ENCODE results near the gene MYO7A.

Gene MYO7A

GRCh38 chr11:77173494-77173893 lies 45.4 kb downstream of the MYO7A start:
- H3K4me3 ChIP-seq (ENCODE audit: low read depth, low read length) = no peak overlapping the region
- TF ChIP-seq, protein P1, sequence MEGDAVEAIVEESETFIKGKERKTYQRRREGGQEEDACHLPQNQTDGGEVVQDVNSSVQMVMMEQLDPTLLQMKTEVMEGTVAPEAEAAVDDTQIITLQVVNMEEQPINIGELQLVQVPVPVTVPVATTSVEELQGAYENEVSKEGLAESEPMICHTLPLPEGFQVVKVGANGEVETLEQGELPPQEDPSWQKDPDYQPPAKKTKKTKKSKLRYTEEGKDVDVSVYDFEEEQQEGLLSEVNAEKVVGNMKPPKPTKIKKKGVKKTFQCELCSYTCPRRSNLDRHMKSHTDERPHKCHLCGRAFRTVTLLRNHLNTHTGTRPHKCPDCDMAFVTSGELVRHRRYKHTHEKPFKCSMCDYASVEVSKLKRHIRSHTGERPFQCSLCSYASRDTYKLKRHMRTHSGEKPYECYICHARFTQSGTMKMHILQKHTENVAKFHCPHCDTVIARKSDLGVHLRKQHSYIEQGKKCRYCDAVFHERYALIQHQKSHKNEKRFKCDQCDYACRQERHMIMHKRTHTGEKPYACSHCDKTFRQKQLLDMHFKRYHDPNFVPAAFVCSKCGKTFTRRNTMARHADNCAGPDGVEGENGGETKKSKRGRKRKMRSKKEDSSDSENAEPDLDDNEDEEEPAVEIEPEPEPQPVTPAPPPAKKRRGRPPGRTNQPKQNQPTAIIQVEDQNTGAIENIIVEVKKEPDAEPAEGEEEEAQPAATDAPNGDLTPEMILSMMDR (IDR thresholded peaks at IDR 0.05; ENCODE audit: low read depth, low read length, missing control alignments) = no peak
- in situ Hi-C loops (cut with HindIII; ENCODE audit: low sequenced_read_pairs) = no loop called here
- DNase-seq (ENCODE audit: low read depth) = no peak

- no peak for DNase-seq (ENCODE audit: low read depth)
- TF ChIP-seq, protein P1 (IDR thresholded peaks at IDR 0.05; ENCODE audit: low read depth, low read length, missing control alignments) = no peak
- no peak overlapping the region for H3K4me3 ChIP-seq (ENCODE audit: low read depth, low read length)
- in situ Hi-C loops (cut with HindIII; ENCODE audit: low sequenced_read_pairs) = no loop called here
Measured at GRCh38 chr11:77174559-77174958, 46.5 kb downstream of the MYO7A start.

DNA sequence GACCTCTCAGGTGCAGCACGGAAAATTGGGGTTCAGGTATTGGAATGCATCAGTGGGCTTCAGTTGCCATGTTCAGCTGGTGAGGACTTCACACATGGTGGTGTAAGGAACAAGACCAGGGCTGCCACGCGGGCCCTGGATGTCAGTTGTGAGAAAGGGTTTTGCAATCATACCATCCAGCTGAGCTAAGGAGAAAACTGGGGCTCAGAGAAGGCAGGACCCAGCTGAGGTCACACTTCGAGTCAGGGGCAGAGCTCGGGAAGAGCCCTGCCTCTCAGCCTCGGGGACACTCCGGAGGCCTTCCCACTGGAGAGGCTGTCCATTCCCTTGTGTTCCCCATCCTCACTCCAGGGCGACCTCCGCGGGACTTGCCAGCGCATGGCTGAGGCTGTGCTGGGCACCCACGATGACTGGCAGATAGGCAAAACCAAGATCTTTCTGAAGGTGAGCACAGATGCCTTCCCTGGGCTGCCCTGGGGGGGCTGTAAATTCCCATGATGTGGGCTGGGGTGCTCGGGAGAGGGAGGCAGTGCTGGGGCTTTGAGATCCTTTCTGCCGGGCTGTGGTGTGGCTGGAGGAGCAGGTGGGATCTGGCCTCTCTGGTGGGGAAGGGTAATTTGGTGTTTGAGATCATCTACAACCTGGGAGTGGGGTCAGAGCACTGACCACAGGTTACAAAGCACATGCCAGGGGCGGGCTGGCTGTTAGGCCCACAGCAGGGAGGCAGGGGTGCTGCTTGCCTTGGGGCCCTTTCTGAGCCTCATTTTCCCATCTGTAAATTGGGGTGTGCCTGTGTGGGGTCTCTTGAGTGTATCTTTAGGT lies 47.2 kb downstream of the MYO7A start:
- H3K4me3 ChIP-seq (ENCODE audit: low read depth, low read length) = no peak overlapping the region
- in situ Hi-C loops (cut with HindIII; ENCODE audit: low sequenced_read_pairs) = no loop called here
- DNase-seq (ENCODE audit: low read depth) = no peak
- TF ChIP-seq, protein P1 (IDR thresholded peaks at IDR 0.05; ENCODE audit: low read depth, low read length, missing control alignments) = no peak

- no peak overlapping the region for H3K4me3 ChIP-seq (ENCODE audit: low read depth, low read length)
Measured at GRCh38 chr11:77175869-77176539, 48.0 kb downstream of the MYO7A start.

DNA sequence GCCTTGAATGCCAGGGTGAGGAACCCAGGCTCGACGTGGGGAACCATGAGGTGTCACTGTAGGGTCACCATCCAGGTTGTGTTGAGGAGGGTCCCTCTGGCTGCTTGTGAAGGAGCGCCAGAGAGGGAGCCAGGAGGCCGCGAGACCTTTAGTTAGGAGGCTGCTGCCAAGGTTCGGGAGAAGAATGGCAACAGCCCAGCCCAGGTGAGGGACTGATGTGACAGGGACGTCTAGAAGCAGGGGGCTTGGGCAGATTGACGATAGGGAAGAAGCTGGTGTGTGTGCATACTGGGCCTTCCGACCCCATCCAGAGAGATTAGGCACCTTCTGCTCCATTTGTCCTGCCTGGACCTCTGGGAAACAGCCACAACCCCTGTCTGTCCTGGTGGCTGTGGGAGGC lies 49.0 kb downstream of the MYO7A start:
- TF ChIP-seq, protein P1 (IDR thresholded peaks at IDR 0.05; ENCODE audit: low read depth, low read length, missing control alignments) = no peak
- in situ Hi-C loops (cut with HindIII; ENCODE audit: low sequenced_read_pairs) = no loop called here
- no peak for DNase-seq (ENCODE audit: low read depth)
- H3K4me3 ChIP-seq (ENCODE audit: low read depth, low read length) = no peak overlapping the region

More at GRCh38 chr11:77175869-77176539, 48.0 kb downstream of the MYO7A start:
- no peak for DNase-seq (ENCODE audit: low read depth)
- in situ Hi-C loops (cut with HindIII; ENCODE audit: low sequenced_read_pairs) = no loop called here
- TF ChIP-seq, protein P1 (IDR thresholded peaks at IDR 0.05; ENCODE audit: low read depth, low read length, missing control alignments) = no peak

GRCh38 chr11:77178150-77178549 lies 50.1 kb downstream of the MYO7A start:
- TF ChIP-seq, protein P1 (IDR thresholded peaks at IDR 0.05; ENCODE audit: low read depth, low read length, missing control alignments) = no peak
- no peak overlapping the region for H3K4me3 ChIP-seq (ENCODE audit: low read depth, low read length)
- in situ Hi-C loops (cut with HindIII; ENCODE audit: low sequenced_read_pairs) = no loop called here
- no peak for DNase-seq (ENCODE audit: low read depth)

Measured in astrocyte of the cerebellum (primary cell).